H1 (cell line): Measurements from ENCODE around the gene PPOX. TPM values are rescaled to one million over a fixed set of nuclear protein-coding genes. Genes with fewer than 3 reads are reported as not detected.

Experiments used
- BCL11A ChIP-seq, 2 experiments: IDR thresholded peaks; one replicate each; pipeline ENCODE4 v1.6.1; 2011; ENCODE audit warnings: low read depth in 2 of 2, low read length in 2 of 2, mild to moderate bottlenecking in 2 of 2
- CBX5 ChIP-seq: fragments of 300-800, 300-1000 bp; sonication (generic); IDR thresholded peaks from 2 replicates; pipeline ENCODE4 v1.7.1; 2016; ENCODE audit warnings: antibody characterized with exemption, low read length, low read depth
- CEBPB ChIP-seq: IDR thresholded peaks from 2 replicates; pipeline ENCODE4 v1.6.1; 2012; ENCODE audit warnings: low read depth, low read length
- CHD1 ChIP-seq: IDR thresholded peaks from 2 replicates; pipeline ENCODE4 v1.6.1; 2012; ENCODE audit warnings: low read depth, low read length, improper control_type of control experiment
- EP300 ChIP-seq, 2 experiments: IDR thresholded peaks; 1 replicate in 1 of 2; 2 replicates in 1 of 2; pipeline ENCODE4 v1.6.1; 2011 to 2012; ENCODE audit warnings: low read depth in 2 of 2, low read length in 2 of 2, mild to moderate bottlenecking in 2 of 2, borderline replicate concordance in 1 of 2, inconsistent platforms in 1 of 2, moderate library complexity in 1 of 2
- GTF2F1 ChIP-seq: IDR thresholded peaks from 2 replicates; pipeline ENCODE4 v1.6.1; 2012; ENCODE audit warnings: low read depth, low read length, improper control_type of control experiment, borderline replicate concordance
- HDAC6 ChIP-seq: IDR thresholded peaks from one replicate; pipeline ENCODE4 v1.7.1; 2012; ENCODE audit warnings: low read depth, mild to moderate bottlenecking, inconsistent platforms, low read length, moderate library complexity
- POLR2A ChIP-seq, 2 experiments: IDR thresholded peaks; 1 replicate in 1 of 2; 2 replicates in 1 of 2; pipeline ENCODE4 v1.6.1; 2011; ENCODE audit warnings: low read depth in 2 of 2, low read length in 2 of 2, mild to moderate bottlenecking in 2 of 2; ENCODE audit errors: control extremely low read depth in 1 of 2
- RAD21 ChIP-seq, 2 experiments: IDR thresholded peaks in 1 of 2; conservative IDR thresholded peaks in 1 of 2; 2 replicates each; pipeline ENCODE4 v1.6.1; 2011; ENCODE audit warnings: low read depth in 2 of 2, low read length in 2 of 2, improper control_type of control experiment in 1 of 2, inconsistent platforms in 1 of 2, mild to moderate bottlenecking in 1 of 2, moderate library complexity in 1 of 2
- RBBP5 ChIP-seq: IDR thresholded peaks from 2 replicates; pipeline ENCODE4 v1.7.1; 2012; ENCODE audit warnings: low read depth, mild to moderate bottlenecking, inconsistent platforms, low read length, moderate library complexity, borderline replicate concordance
- RNF2 ChIP-seq: fragments of 200-900, 300-1000 bp; sonication (generic); IDR thresholded peaks from 2 replicates; pipeline ENCODE4 v1.7.1; 2016; ENCODE audit warnings: borderline replicate concordance, low read depth, mild to moderate bottlenecking, antibody characterized with exemption, low read length; ENCODE audit not compliant: poor library complexity, severe bottlenecking; ENCODE audit errors: missing control alignments
- RXRA ChIP-seq: IDR thresholded peaks from 2 replicates; pipeline ENCODE4 v1.6.1; 2011; ENCODE audit warnings: low read depth, mild to moderate bottlenecking, low read length, moderate library complexity; ENCODE audit not compliant: insufficient read depth
- SIN3A ChIP-seq, 2 experiments: IDR thresholded peaks in 1 of 2; conservative IDR thresholded peaks in 1 of 2; 2 replicates each; pipeline ENCODE4 v1.6.1; 2011 to 2012; ENCODE audit warnings: low read length in 2 of 2, improper control_type of control experiment in 1 of 2, low read depth in 1 of 2, mild to moderate bottlenecking in 1 of 2
- SIRT6 ChIP-seq: IDR thresholded peaks from one replicate; pipeline ENCODE4 v1.7.1; 2012; ENCODE audit warnings: low read length, inconsistent platforms
- TAF7 ChIP-seq: optimal IDR thresholded peaks from 2 replicates; pipeline ENCODE3; 2011; ENCODE audit warnings: low read depth, mild to moderate bottlenecking, inconsistent platforms, low read length, moderate library complexity, borderline replicate concordance
- ZNF274 ChIP-seq: IDR thresholded peaks from 2 replicates; pipeline ENCODE4 v1.7.0; 2012; ENCODE audit warnings: low read length, borderline replicate concordance; ENCODE audit errors: extremely low read depth
- polyA plus RNA-seq, 7 experiments: library from polyadenylated mRNA; depleted of rRNA in 3 of 7; stranded (reverse) in 5 of 7; unstranded in 2 of 7; fragments of >200 nt in 5 of 7; fragments of 200-250 nt in 2 of 7; gene quantifications; 1 replicate in 5 of 7; 2 replicates in 1 of 7; 4 replicates in 1 of 7; pipeline versions ENCODE4 v1.2.1 to v1.2.3, GENCODE V29; 2011 to 2013; ENCODE audit warnings: missing spikeins in 2 of 7, mixed read lengths in 2 of 7
- total RNA-seq: library from RNA; stranded (reverse); fragmentation: NEBNext Ultra II Directional; extraction: Animal tissue kit (Norgen Biotek cat#: 25700); gene quantifications from 2 replicates; pipeline ENCODE4 v1.2.1, GENCODE V29; 2021

PPOX gene
- total and polyA plus RNA-seq, 2 of the 8 experiments (the other 6 are each of a cell fraction or from before 2014, with no cell fraction given) = 39.4 to 40.4 TPM

GRCh38 chr1:161165742-161166668 is at the start of gene PPOX (continued):
- TF ChIP-seq RXRA = no peak
- no peak for TF ChIP-seq ZNF274
- 0 out of 3 replicates have a peak, but pooled peaks of 1 of the 2 experiments have one; percentile 14 for TF ChIP-seq EP300 (IDR thresholded peaks at IDR 0.05; ENCODE audit: borderline replicate concordance in 1 of 2, low read depth in 2 of 2, low read length in 2 of 2)
- TF ChIP-seq CHD1 = no peak
- no peak for TF ChIP-seq SIRT6
- no peak; the same call in 1 of the 2 replicates for TF ChIP-seq GTF2F1
- peak; percentile 50; the same call in 1 of the 2 replicates for TF ChIP-seq RBBP5
- TF ChIP-seq RAD21 (IDR thresholded peaks at IDR 0.05 in 1 of 2, conservative IDR thresholded peaks at IDR 0.05 in 1 of 2; ENCODE audit: low read depth in 2 of 2, low read length in 2 of 2) = no peak
- TF ChIP-seq HDAC6 = no peak
- TF ChIP-seq CEBPB = no peak
- TF ChIP-seq BCL11A (IDR thresholded peaks at IDR 0.05; ENCODE audit: low read depth in 2 of 2, low read length in 2 of 2) = no peak
- TF ChIP-seq POLR2A (IDR thresholded peaks at IDR 0.05; ENCODE audit: control extremely low read depth in 1 of 2, low read depth in 2 of 2, low read length in 2 of 2) = peak; percentile 56 to 84
- TF ChIP-seq RNF2 = no peak
- no peak for TF ChIP-seq TAF7
- no peak for TF ChIP-seq CBX5
- peak; percentile 21 to 85; a peak in 3 of 4 replicates for TF ChIP-seq SIN3A (conservative IDR thresholded peaks at IDR 0.05 in 1 of 2, IDR thresholded peaks at IDR 0.05 in 1 of 2; ENCODE audit: low read depth in 1 of 2, low read length in 2 of 2)
